Measurements from ENCODE around the gene EDEM2. TPM values are rescaled to one million over a fixed set of nuclear protein-coding genes. Genes with fewer than 3 reads are reported as not detected.
A peak's percentile ranks its signal among the peaks of the same experiment; 100 is the strongest.
"Not testable (repeated sequence)": the region's sequence is repeated elsewhere in the genome, so short reads cannot be mapped to it uniquely, and the experiment has no call there.

EDEM2 gene
- total RNA-seq, 4 donors from 2014 or later: 23.0 to 55.9 (median 30.4) TPM

DNA sequence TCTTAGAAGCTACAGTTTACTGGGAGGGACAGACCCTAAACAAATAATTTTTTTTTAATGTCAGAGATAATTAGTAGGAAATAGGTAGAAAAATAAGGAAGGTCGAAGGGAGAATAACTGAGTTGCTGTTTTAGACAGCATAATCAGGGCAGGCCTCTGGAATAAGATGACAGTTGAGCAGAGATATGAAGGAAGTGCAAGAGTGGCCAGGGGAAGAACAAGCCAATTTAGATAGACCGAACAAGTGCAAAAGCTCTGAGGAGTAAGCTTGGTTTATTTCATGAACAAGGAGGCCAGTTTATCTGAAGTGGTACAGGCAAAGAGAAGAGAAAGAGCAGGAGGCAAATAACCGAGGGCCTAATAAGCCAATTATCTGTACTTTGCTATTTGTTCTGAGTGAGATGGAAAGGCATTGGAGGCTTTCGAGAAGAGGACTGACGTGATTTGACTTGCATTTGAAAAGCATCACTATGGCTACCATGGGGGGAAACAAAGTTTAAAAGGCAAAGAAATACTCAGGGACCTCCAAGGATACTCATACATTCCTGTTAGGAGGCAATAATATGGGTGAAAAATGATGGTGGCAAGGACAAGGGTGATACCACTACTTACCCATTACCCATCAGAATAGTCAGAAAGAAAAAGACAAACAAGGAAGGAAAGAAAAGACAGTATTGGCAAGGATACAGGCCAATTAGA is 44.4 kb upstream of the EDEM2 start:
- no peaks in the 10 kb centered on the region for H3K36me3 ChIP-seq
- in situ Hi-C loops (cut with MboI; ENCODE audit: low pct_ligation_motif_present in 1 of 4, low pct_unique_long_range_greater_than_20kb in 1 of 4, low sequenced_read_pairs in 3 of 4): no loop called here
- peak overlapping the region in 2 of 4 donors; percentile 39 to 47 for H3K27ac ChIP-seq
- H3K4me1 ChIP-seq: peaks cover 0 to 25% (median 7%) of the 10 kb centered on the region in 4 donors
- H3K9me3 ChIP-seq: peaks cover 5 to 10% of the 10 kb centered on the region in 2 donors
- H3K27me3 ChIP-seq: no peaks in the 10 kb centered on the region
- 87 to 91% methylated on average over 5 of the region's 5 CpGs for WGBS, 2 donors (ENCODE audit: low coverage in 1 of 2)
- no peak overlapping the region for H3K4me3 ChIP-seq
- TF ChIP-seq POLR2AphosphoS5 (IDR thresholded peaks at IDR 0.05): no peak
- DNase-seq: no peak
- intact Hi-C loops (cut with DNase I; ENCODE audit: low total_unique reads): no loop called here

DNA sequence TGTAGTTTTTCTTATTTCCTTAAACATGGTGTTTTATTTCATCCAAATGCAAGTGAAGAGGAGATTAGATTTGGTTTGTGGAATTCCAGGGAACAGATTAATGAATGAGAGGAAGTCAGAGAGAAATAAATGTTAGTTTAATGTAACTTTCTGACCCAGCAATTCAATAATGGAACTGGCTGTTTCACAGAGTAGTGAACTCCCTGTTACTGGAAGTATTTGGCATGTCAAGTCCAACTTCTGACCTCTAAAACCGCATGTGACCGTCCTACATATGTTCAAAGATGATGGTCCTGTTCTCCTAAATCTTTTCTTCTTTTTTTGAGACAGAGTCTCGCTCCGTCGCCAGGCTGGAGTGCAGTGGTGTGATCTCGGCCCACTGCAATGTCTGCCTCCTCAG is 43.4 kb upstream of the EDEM2 start:
- Histone ChIP-seq H3K27ac (peak overlapping the region in 1 of 4 donors; percentile 12), H3K4me3 (no peak overlapping the region), H3K4me1 (peaks cover 0 to 25% (median 7%) of the 10 kb centered on the region in 4 donors), H3K9me3 (no peaks in the 10 kb centered on the region), H3K36me3 (no peaks in the 10 kb centered on the region), H3K27me3 (no peaks in the 10 kb centered on the region)
- intact Hi-C loops (cut with DNase I; ENCODE audit: low total_unique reads): no loop called here
- in situ Hi-C loops (cut with MboI; ENCODE audit: low pct_ligation_motif_present in 1 of 4, low pct_unique_long_range_greater_than_20kb in 1 of 4, low sequenced_read_pairs in 3 of 4): no loop called here
- TF ChIP-seq POLR2AphosphoS5 (IDR thresholded peaks at IDR 0.05) (no peak), POLR2A (IDR thresholded peaks at IDR 0.05) (no peak), EP300 (IDR thresholded peaks at IDR 0.05; ENCODE audit: low read depth) (no peak)
- TF ChIP-seq, protein P1, sequence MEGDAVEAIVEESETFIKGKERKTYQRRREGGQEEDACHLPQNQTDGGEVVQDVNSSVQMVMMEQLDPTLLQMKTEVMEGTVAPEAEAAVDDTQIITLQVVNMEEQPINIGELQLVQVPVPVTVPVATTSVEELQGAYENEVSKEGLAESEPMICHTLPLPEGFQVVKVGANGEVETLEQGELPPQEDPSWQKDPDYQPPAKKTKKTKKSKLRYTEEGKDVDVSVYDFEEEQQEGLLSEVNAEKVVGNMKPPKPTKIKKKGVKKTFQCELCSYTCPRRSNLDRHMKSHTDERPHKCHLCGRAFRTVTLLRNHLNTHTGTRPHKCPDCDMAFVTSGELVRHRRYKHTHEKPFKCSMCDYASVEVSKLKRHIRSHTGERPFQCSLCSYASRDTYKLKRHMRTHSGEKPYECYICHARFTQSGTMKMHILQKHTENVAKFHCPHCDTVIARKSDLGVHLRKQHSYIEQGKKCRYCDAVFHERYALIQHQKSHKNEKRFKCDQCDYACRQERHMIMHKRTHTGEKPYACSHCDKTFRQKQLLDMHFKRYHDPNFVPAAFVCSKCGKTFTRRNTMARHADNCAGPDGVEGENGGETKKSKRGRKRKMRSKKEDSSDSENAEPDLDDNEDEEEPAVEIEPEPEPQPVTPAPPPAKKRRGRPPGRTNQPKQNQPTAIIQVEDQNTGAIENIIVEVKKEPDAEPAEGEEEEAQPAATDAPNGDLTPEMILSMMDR (IDR thresholded peaks at IDR 0.05): no peak
- 78 to 100% methylated on average over 1 to 6 of the region's 6 CpGs for WGBS, 2 donors (ENCODE audit: low coverage in 1 of 2)
- DNase-seq: no peak

DNA sequence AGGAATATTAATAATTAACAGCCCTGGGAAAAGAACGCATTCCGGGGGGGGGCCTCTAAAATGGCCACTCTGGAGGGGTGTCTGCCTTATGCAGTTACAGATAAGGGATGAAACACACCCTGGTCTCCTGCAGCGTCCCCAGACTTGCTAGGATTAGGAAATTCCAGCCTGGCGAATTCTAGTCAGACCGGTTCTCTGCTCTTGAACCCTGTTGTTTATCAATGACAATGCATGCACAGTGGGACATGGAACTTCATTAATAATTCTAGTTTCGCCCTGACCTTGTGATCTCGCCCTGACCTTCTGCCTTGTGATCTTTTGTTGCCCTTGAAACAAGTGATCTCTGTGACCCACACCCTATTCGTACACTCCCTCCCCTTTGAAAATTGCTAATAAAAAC is 42.1 kb upstream of the EDEM2 start:
- H3K27ac ChIP-seq; H3K27me3 ChIP-seq; H3K9me3 ChIP-seq; DNase-seq; H3K4me3 ChIP-seq; H3K36me3 ChIP-seq; in situ Hi-C loops (cut with MboI; ENCODE audit: low pct_ligation_motif_present in 1 of 4, low pct_unique_long_range_greater_than_20kb in 1 of 4, low sequenced_read_pairs in 3 of 4); intact Hi-C loops (cut with DNase I; ENCODE audit: low total_unique reads): not testable (repeated sequence)
- 74 to 95% methylated on average over 3 to 8 of the region's 8 CpGs for WGBS, 2 donors (ENCODE audit: low coverage in 1 of 2)
- peaks cover 0 to 25% (median 7%) of the 10 kb centered on the region in 4 donors for H3K4me1 ChIP-seq

DNA sequence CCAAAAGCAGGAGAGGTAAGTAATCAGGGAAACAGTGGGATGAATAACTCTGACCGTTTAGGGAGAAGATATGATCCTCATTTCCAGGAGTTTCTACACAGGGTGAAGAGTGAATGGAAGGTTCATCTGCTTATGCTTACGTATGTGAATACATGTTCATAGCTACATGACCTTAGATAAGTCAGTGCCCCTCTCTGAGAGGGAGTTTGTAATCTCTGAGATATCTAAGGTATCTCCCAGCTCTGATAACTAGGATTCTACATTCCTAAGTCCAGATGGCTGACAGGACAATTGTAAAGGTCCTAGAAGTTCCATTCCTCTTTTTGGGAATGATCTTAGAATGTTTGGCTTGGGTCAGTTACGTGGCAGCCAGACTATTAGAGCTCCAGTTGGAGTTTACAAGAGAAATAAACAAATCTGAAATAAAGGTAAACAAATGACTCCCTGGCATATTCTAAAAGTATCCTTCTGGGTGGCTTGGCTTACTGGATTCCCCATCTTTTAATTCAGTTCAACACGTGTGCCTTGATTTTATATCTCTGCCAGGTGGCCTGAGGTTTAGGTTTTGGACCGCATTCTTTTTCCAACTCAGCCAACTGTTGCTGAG is 40.6 kb upstream of the EDEM2 start:
- H3K36me3 ChIP-seq: no peaks in the 10 kb centered on the region
- no peaks in the 10 kb centered on the region for H3K9me3 ChIP-seq
- intact Hi-C loops (cut with DNase I; ENCODE audit: low total_unique reads): no loop called here
- no peak for DNase-seq
- no peaks in the 10 kb centered on the region for H3K27me3 ChIP-seq
- peak overlapping the region in 2 of 4 donors; percentile 2 to 16 for H3K27ac ChIP-seq
- no peak overlapping the region for H3K4me3 ChIP-seq
- peaks cover 0 to 14% (median 7%) of the 10 kb centered on the region in 4 donors for H3K4me1 ChIP-seq
- TF ChIP-seq, protein P1 (IDR thresholded peaks at IDR 0.05): no peak
- no peak for TF ChIP-seq POLR2AphosphoS5 (IDR thresholded peaks at IDR 0.05)
- TF ChIP-seq POLR2A (IDR thresholded peaks at IDR 0.05): no peak
- no peak for TF ChIP-seq EP300 (IDR thresholded peaks at IDR 0.05; ENCODE audit: low read depth)
- in situ Hi-C loops (cut with MboI; ENCODE audit: low pct_ligation_motif_present in 1 of 4, low pct_unique_long_range_greater_than_20kb in 1 of 4, low sequenced_read_pairs in 3 of 4): no loop called here
- 38 to 69% methylated on average over 5 of the region's 5 CpGs for WGBS, 2 donors (ENCODE audit: low coverage in 1 of 2)

DNA sequence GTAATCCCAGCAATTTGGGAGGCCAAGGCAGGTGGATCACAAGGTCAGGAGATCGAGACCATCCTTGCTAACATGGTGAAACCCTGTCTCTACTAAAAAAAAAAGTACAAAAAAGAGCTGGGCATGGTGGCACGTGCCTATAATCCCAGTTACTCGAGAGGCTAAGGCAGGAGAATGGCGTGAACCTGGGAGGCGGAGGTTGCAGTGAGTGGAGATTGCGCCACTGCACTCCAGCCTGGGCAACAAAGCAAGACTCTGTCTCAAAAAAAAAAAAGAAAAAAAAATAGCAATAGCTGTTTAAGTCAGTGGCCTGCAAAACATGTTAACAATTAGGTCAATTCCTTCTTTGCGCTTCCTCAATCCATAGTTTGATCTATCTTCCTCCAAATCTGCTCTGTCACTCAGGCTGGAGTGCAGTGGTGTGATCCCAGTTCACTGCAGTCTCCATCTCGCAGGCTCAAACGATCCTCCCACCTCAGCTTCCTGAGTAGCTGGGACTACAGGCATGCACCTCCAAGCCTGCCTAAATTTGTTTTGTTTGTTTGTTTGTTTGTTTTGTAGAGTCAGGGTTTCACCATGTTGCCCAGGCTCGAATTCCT is 39.7 kb upstream of the EDEM2 start:
- in situ Hi-C loops (cut with MboI; ENCODE audit: low pct_ligation_motif_present in 1 of 4, low pct_unique_long_range_greater_than_20kb in 1 of 4, low sequenced_read_pairs in 3 of 4): not testable (repeated sequence)

More for the DNA sequence above, 39.7 kb upstream of the EDEM2 start:
- H3K9me3 ChIP-seq; H3K27ac ChIP-seq; H3K4me1 ChIP-seq; DNase-seq; intact Hi-C loops (cut with DNase I; ENCODE audit: low total_unique reads); H3K4me3 ChIP-seq; H3K36me3 ChIP-seq; H3K27me3 ChIP-seq: not testable (repeated sequence)
- 84 to 87% methylated on average over 7 to 10 of the region's 10 CpGs for WGBS, 2 donors (ENCODE audit: low coverage in 1 of 2)
